Thyroid gland (tissue), 4 donors: ENCODE measurements around the gene IWS1. TPM values are rescaled to one million over a fixed set of nuclear protein-coding genes. Genes with fewer than 3 reads are reported as not detected.

Experiments used
- DNase-seq, 2 donors: peaks; one replicate each; pipeline ENCODE4 v3.0.0-alpha.2; 2019
- H3K27ac ChIP-seq, 3 donors: fragments of 200-600 bp; sonication (generic); 1 replicate in 2 of 3; 2 replicates in 1 of 3; pipeline ENCODE4 v1.5.1; 2016 to 2019; ENCODE audit warnings: mild to moderate bottlenecking in 1 of 3, moderate library complexity in 1 of 3
- H3K27me3 ChIP-seq: fragments of 200-600 bp; sonication (generic); one replicate; pipeline ENCODE4 v1.5.1; 2019
- H3K36me3 ChIP-seq, 2 donors: fragments of 200-600 bp; sonication (generic); one replicate each; pipeline ENCODE4 v1.5.1; 2016 to 2019
- H3K4me1 ChIP-seq, 2 donors: fragments of 200-600 bp; sonication (generic); one replicate each; pipeline ENCODE4 v1.5.1; 2017 to 2019
- H3K4me3 ChIP-seq, 3 donors: fragments of 200-600 bp; sonication (generic); replicated peaks in 1 of 3; 1 replicate in 2 of 3; 2 replicates in 1 of 3; pipeline ENCODE4 v1.5.1; 2016; ENCODE audit warnings: mild to moderate bottlenecking in 1 of 3
- H3K9me3 ChIP-seq: fragments of 200-600 bp; sonication (generic); one replicate; pipeline ENCODE4 v1.5.1; 2017
- CTCF ChIP-seq, 6 experiments: fragments of 200-600 bp in 3 of 6; fragments of 450-650 bp in 3 of 6; sonication (generic) in 3 of 6; IDR thresholded peaks; one replicate each; pipeline ENCODE4 v1.5.1; 2016 to 2019; ENCODE audit warnings: antibody characterized with exemption in 6 of 6, mild to moderate bottlenecking in 2 of 6, inconsistent platforms in 1 of 6, moderate library complexity in 1 of 6
- POLR2A ChIP-seq, 2 donors: fragments of 450-650 bp; IDR thresholded peaks; one replicate each; pipeline ENCODE4 v1.6.1; 2017; ENCODE audit warnings: antibody characterized with exemption in 2 of 2, mild to moderate bottlenecking in 2 of 2, moderate library complexity in 1 of 2
- WGBS, 2 donors: methylation state at CpG; one replicate each; pipeline ENCODE4 v1.1.5; 2017; 5-methylcytosine and 5-hydroxymethylcytosine counted together
- intact Hi-C: fragments of 100-400 bp; cut with DNase I; formaldehyde crosslinking; loops from one replicate; pipeline ENCODE4 v1.15.1; 2023
- small RNA-seq: library from RNA; depleted of rRNA; stranded (forward); fragments of <200 nt; gene quantifications from one replicate; pipeline ENCODE3, GENCODE V24; 2016
- total RNA-seq, 4 donors: library from RNA; depleted of rRNA; stranded (reverse); fragments of >200 nt; gene quantifications; one replicate each; pipeline ENCODE4 v1.2.3, GENCODE V29; 2016

IWS1 gene
- total RNA-seq, 4 donors from 2014 or later: 33.8 to 70.4 (median 42.1) TPM

GRCh38 chr2:127437056-127437455 lies 89.2 kb downstream of the IWS1 start:
- Histone ChIP-seq H3K27me3 (no peaks in the 10 kb centered on the region), H3K9me3 (no peaks in the 10 kb centered on the region), H3K4me3 (no peak overlapping the region), H3K4me1 (no peaks in the 10 kb centered on the region), H3K36me3 (no peaks in the 10 kb centered on the region), H3K27ac (no peak overlapping the region)
- intact Hi-C loops: no loop called here
- 85 to 93% methylated on average over 9 of the region's 9 CpGs for WGBS, 2 donors
- no peak for DNase-seq
- TF ChIP-seq POLR2A (IDR thresholded peaks at IDR 0.05) (no peak), CTCF (IDR thresholded peaks at IDR 0.05) (no peak)

GRCh38 chr2:127434515-127434914 lies 91.8 kb downstream of the IWS1 start:
- DNase-seq: no peak
- TF ChIP-seq CTCF (IDR thresholded peaks at IDR 0.05) (no peak), POLR2A (IDR thresholded peaks at IDR 0.05) (no peak)
- H3K27me3 ChIP-seq: no peaks in the 10 kb centered on the region
- intact Hi-C loops: no loop called here
- H3K4me3 ChIP-seq: no peak overlapping the region
- no peaks in the 10 kb centered on the region for H3K9me3 ChIP-seq
- WGBS, 2 donors: 93 to 95% methylated on average over 6 of the region's 6 CpGs
- H3K27ac ChIP-seq: no peak overlapping the region
- no peaks in the 10 kb centered on the region for H3K36me3 ChIP-seq
- no peaks in the 10 kb centered on the region for H3K4me1 ChIP-seq

GRCh38 chr2:127431408-127432023 lies 94.8 kb downstream of the IWS1 start:
- Histone ChIP-seq H3K27ac (no peak overlapping the region), H3K9me3 (no peaks in the 10 kb centered on the region), H3K4me1 (no peaks in the 10 kb centered on the region), H3K36me3 (no peaks in the 10 kb centered on the region), H3K27me3 (no peaks in the 10 kb centered on the region), H3K4me3 (no peak overlapping the region)
- 80 to 81% methylated on average over 14 of the region's 14 CpGs for WGBS, 2 donors
- DNase-seq: no peak
- TF ChIP-seq CTCF (IDR thresholded peaks at IDR 0.05) (no peak), POLR2A (IDR thresholded peaks at IDR 0.05) (no peak)
- intact Hi-C loops: no loop called here

Small RNA genes within 50 kb of the gene (small RNA-seq; reads per million reads assigned to genes)
- not detected for gene RNU4-48P

Other genes with a start within 250 kb of the IWS1 start
- gene ERCC3, start 232.3 kb downstream of the IWS1 start, total RNA-seq: 10 to 100 TPM; 24.7 to 55.9 (median 36.3) TPM
- 100 to 1,000 TPM in 1 of 4 donors, 10 to 100 TPM in 3; 84.8 to 118 (median 92.8) TPM for gene MAP3K2, start 138.5 kb downstream of the IWS1 start, total RNA-seq
- not detected for gene PROC, start 108.1 kb downstream of the IWS1 start, total RNA-seq
- gene MYO7B, start 9.2 kb upstream of the IWS1 start, total RNA-seq: under 1 TPM in 1 of 4 donors, not detected in 3; 0.56 TPM
- not detected for gene GPR17, start 119.7 kb upstream of the IWS1 start, total RNA-seq
- 10 to 100 TPM in 3 of 4 donors, 1 to 10 TPM in 1; 9.1 to 27.8 (median 14.2) TPM for gene LIMS2, start 149.0 kb upstream of the IWS1 start, total RNA-seq
- 10 to 100 TPM; 14.0 to 17.9 (median 16.1) TPM for gene SFT2D3, start 175.0 kb upstream of the IWS1 start, total RNA-seq